GM20000 (cell line): Measurements from ENCODE around the gene SOX18.

ENCODE experiments used
- DNase-seq: peaks from one replicate; pipeline ENCODE4 v3.0.0; 2012; ENCODE audit warnings: low spot score
- CTCF ChIP-seq: IDR thresholded peaks from 2 replicates; pipeline ENCODE4 v1.5.1; 2012; ENCODE audit warnings: mild to moderate bottlenecking, control low read depth; ENCODE audit errors: extremely low read depth, missing control alignments

The SOX18 gene

GRCh38 chr20:64052987-64053840 lies 3.8 kb upstream of the SOX18 start:
- TF ChIP-seq CTCF = no peak
- no peak for DNase-seq

- TF ChIP-seq CTCF = no peak
- no peak for DNase-seq
These were observed 2.9 kb upstream of the SOX18 start for GRCh38 chr20:64052326-64052722.

GRCh38 chr20:64051561-64052325 lies 2.3 kb upstream of the SOX18 start:
- DNase-seq = no peak
- no peak for TF ChIP-seq CTCF

DNA sequence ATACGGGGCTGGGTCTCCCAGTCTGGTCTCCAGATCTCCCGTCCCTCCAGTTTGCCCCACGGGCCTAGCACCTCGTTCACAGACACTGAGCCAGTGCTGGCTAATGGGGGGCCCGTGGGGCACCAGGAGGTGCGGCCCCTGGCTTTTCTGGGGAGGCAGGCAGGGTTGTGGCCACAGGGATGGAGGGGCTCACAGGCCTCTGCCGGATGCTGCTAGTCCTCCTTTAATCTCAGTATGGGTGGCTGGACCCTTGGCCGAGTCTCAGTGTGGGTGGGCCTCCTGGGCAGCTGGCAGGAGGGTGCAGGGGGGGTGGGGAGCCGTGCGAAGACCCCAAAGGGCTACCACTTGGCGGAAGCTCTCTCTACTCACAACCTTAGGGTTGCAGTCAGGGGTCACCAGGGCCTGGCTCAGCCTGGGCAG lies 1.6 kb upstream of the SOX18 start:
- DNase-seq = no peak
- no peak for TF ChIP-seq CTCF

GRCh38 chr20:64050261-64051032 lies 1.0 kb upstream of the SOX18 start:
- no peak for DNase-seq
- TF ChIP-seq CTCF = no peak

- no peak for DNase-seq
- TF ChIP-seq CTCF = no peak
These were observed 430 bp upstream of the SOX18 start for GRCh38 chr20:64049878-64050260.
